AG04449 (cell line): ENCODE results near the gene RFX6.
A peak's percentile ranks its signal among the peaks of the same experiment; 100 is the strongest.

Source experiments
- CTCF ChIA-PET: fragments of 350-600 bp; formaldehyde crosslinking; extraction: SDS; loops from one replicate; lab custom pipeline; 2021; ENCODE audit warnings: antibody characterized with exemption; lab: Yijun Ruan, JAX
- POLR2A ChIA-PET: fragments of 400-600, 350-600 bp; formaldehyde crosslinking; extraction: SDS; loops from one replicate; lab custom pipeline; 2020; ENCODE audit warnings: antibody characterized with exemption, inconsistent platforms; lab: Yijun Ruan, JAX
- DNase-seq: peaks from one replicate; pipeline ENCODE4 v3.0.0-alpha.2; 2010; ENCODE audit warnings: low read depth, low spot score
- H3K4me3 ChIP-seq: 2 replicates; pipeline ENCODE4 v1.5.1; 2011; ENCODE audit warnings: low read depth, mild to moderate bottlenecking, control low read depth, low read length
- CTCF ChIP-seq: IDR thresholded peaks from one replicate; pipeline ENCODE4 v1.5.1; 2011; ENCODE audit warnings: mild to moderate bottlenecking, moderate library complexity, low read length, control low read depth, inconsistent platforms; ENCODE audit not compliant: insufficient read depth; ENCODE audit errors: missing control alignments

Gene RFX6

GRCh38 chr6:116969211-116969863 is 92.3 kb downstream of the RFX6 start:
- H3K4me3 ChIP-seq: no peak overlapping the region
- ChIA-PET CTCF (interaction anchor here (0.8 to 2.0 kb wide), 10 partner anchors 8 to 751 kb away, joined by 3 to 7 read pairs (median 4); no protein-coding TSS in a partner anchor), POLR2A (no interaction called here)
- no peak for DNase-seq
- TF ChIP-seq CTCF: peak; percentile 50

- ChIA-PET CTCF (interaction anchor here (0.9 to 1.7 kb wide), 3 partner anchors 10 to 17 kb away, joined by 3 read pairs; no protein-coding TSS in a partner anchor), POLR2A (no interaction called here)
- TF ChIP-seq CTCF: peak; percentile 53
- DNase-seq: no peak
- no peak overlapping the region for H3K4me3 ChIP-seq
Measured at GRCh38 chr6:116971959-116972358, 94.9 kb downstream of the RFX6 start.

GRCh38 chr6:116973976-116974375 is 96.9 kb downstream of the RFX6 start:
- TF ChIP-seq CTCF: no peak
- POLR2A ChIA-PET: no interaction called here
- CTCF ChIA-PET: no interaction called here
- no peak for DNase-seq
- H3K4me3 ChIP-seq: no peak overlapping the region

- ChIA-PET POLR2A (no interaction called here), CTCF (no interaction called here)
- no peak for DNase-seq
- H3K4me3 ChIP-seq: no peak overlapping the region
- no peak for TF ChIP-seq CTCF
Measured at GRCh38 chr6:116974526-116975316, 97.7 kb downstream of the RFX6 start.

- no peak for TF ChIP-seq CTCF
- no peak for DNase-seq
- POLR2A ChIA-PET: no interaction called here
- H3K4me3 ChIP-seq: no peak overlapping the region
- CTCF ChIA-PET: no interaction called here
Measured at GRCh38 chr6:116975600-116975999, 98.6 kb downstream of the RFX6 start.

GRCh38 chr6:116979560-116979959 is 102.5 kb downstream of the RFX6 start:
- POLR2A ChIA-PET: no interaction called here
- TF ChIP-seq CTCF: no peak
- no peak for DNase-seq
- CTCF ChIA-PET: no interaction called here
- H3K4me3 ChIP-seq: no peak overlapping the region
